SU-DHL-6 (cell line): ENCODE measurements around the gene IFNA2.

ENCODE experiments used
- CTCF ChIP-seq: fragments of 200-600 bp; sonication (generic); IDR thresholded peaks from one replicate; pipeline ENCODE4 v1.5.1; 2017; ENCODE audit warnings: antibody characterized with exemption, mild to moderate bottlenecking, low read length, moderate library complexity; ENCODE audit not compliant: insufficient read depth, poor library complexity, severe bottlenecking
- EZH2phosphoT487 ChIP-seq: fragments of 200-600 bp; sonication (generic), shearing (Covaris generic); conservative IDR thresholded peaks from 2 replicates; pipeline ENCODE4 v1.6.1; 2018; ENCODE audit warnings: mild to moderate bottlenecking, antibody characterized with exemption, low read length, moderate library complexity, mixed read lengths

DNA sequence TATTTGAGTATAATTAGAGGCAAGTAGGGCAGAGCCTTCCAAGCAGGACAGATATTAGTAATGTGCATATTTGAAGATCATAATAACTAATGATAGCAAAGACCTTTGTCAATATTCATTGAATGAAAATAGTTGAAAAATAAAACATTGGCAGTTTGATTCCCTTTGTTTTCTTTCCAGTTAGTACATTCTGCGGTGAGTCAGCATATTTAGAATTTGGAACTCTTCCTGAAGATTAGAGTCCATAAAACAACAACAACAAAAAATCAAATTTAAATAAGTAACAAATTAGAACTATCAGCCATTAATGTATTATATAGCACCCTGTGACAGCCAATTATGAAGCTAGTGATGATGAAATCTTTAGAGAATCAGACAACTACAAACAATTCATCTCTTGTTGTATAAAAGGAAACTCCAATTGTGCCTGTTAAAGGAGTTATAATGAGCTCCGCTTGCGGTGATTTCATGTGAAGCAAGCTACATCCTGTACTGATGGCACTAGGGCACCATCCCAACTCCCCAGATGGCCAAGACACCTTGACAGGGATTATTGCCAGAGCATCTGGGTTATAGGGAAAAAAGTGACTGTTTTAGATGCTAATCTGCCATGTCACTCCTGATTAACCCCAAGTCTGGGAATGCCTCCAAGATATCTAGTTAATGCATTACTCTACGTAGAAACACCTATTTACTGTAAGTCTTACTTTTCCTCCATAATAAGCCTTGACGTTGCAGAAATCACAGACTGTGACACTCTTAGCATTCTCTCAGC is 30.5 kb upstream of the IFNA2 start:
- TF ChIP-seq CTCF (no peak), EZH2phosphoT487 (no peak)
